Measurements from ENCODE around the gene SH3BP5.

- TF ChIP-seq EZH2phosphoT487 (IDR thresholded peaks at IDR 0.05; ENCODE audit: insufficient read depth, low read depth) (no peak), EZH2 (IDR thresholded peaks at IDR 0.05; ENCODE audit: insufficient read depth, poor library complexity, severe bottlenecking) (no peak)
Measured at GRCh38 chr3:15377961-15378791, 45.8 kb upstream of the SH3BP5 start.
